ENCODE data around the gene ITIH6.
"Not testable (repeated sequence)": the region's sequence is repeated elsewhere in the genome, so short reads cannot be mapped to it uniquely, and the experiment has no call there.

Gene ITIH6

DNA sequence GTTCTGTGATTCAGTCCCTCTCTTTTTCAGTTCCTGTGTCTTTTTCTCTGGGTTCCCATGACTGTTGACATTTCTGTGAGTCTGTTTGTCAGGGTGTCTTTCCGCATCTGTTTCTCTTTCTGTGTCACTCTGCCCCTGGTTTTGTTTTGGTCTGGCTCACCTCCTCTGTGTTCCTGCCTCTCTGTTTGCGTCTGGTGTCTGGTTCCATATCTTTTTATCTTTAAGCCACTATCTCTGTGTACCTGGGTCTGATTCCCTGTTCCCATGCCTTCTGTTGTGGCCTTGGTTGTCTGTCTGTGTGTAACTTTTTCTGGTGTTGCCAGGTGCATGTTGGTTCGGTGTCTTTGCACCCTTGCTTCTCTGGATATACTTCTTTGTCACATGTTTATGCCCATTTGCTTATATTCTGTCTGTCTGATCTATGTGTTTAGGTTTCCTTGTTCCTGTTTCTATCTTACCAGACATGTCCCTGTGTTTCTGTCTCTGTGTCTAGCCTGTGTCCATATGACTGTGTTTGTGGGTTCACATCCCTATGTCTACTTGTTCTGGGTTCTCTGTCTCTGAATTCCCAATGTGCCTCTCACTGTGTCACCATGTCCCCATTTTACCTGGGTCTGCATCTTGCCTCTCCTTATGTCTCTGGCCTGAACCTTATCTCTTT is 50.2 kb downstream of the ITIH6 start:
- TF ChIP-seq, protein P1, sequence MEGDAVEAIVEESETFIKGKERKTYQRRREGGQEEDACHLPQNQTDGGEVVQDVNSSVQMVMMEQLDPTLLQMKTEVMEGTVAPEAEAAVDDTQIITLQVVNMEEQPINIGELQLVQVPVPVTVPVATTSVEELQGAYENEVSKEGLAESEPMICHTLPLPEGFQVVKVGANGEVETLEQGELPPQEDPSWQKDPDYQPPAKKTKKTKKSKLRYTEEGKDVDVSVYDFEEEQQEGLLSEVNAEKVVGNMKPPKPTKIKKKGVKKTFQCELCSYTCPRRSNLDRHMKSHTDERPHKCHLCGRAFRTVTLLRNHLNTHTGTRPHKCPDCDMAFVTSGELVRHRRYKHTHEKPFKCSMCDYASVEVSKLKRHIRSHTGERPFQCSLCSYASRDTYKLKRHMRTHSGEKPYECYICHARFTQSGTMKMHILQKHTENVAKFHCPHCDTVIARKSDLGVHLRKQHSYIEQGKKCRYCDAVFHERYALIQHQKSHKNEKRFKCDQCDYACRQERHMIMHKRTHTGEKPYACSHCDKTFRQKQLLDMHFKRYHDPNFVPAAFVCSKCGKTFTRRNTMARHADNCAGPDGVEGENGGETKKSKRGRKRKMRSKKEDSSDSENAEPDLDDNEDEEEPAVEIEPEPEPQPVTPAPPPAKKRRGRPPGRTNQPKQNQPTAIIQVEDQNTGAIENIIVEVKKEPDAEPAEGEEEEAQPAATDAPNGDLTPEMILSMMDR (IDR thresholded peaks at IDR 0.05; ENCODE audit: low read depth, low read length, missing control alignments), result no peak
- Histone ChIP-seq H3K27ac (no peak overlapping the region), H3K27me3 (replicated peaks) (no peaks in the 10 kb centered on the region), H3K36me3 (replicated peaks) (no peaks in the 10 kb centered on the region), H3K4me3 (ENCODE audit: low read depth, low read length) (no peak overlapping the region)
- in situ Hi-C loops (cut with HindIII; ENCODE audit: low pct_ligation_motif_present, low sequenced_read_pairs), result no loop called here
- DNase-seq, result no peak

DNA sequence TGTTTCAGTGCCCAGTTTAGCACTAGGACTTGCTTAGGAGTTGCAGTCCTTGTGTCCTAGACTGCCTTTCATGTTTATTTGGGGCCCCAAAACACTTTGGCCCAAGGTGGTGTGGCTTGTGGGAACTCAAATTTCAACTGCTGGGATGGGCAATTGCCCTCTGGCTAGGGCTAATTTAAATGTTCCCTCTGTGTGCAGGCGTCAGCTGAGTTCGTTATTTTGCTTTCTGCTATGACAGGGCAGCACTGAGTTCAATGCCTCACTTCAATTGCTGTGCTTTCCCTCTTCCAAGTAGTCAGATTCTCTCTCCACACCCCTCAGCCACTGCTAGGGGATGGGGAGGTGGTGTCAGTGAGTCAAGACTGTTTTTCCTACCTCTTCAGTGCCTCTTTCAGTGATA is 51.1 kb downstream of the ITIH6 start:
- TF ChIP-seq, protein P1 (IDR thresholded peaks at IDR 0.05; ENCODE audit: low read depth, low read length, missing control alignments), result no peak
- Histone ChIP-seq H3K27me3 (replicated peaks) (no peaks in the 10 kb centered on the region), H3K4me3 (ENCODE audit: low read depth, low read length) (no peak overlapping the region), H3K27ac (no peak overlapping the region), H3K36me3 (replicated peaks) (no peaks in the 10 kb centered on the region)
- DNase-seq, result no peak
- in situ Hi-C loops (cut with HindIII; ENCODE audit: low pct_ligation_motif_present, low sequenced_read_pairs), result no loop called here

DNA sequence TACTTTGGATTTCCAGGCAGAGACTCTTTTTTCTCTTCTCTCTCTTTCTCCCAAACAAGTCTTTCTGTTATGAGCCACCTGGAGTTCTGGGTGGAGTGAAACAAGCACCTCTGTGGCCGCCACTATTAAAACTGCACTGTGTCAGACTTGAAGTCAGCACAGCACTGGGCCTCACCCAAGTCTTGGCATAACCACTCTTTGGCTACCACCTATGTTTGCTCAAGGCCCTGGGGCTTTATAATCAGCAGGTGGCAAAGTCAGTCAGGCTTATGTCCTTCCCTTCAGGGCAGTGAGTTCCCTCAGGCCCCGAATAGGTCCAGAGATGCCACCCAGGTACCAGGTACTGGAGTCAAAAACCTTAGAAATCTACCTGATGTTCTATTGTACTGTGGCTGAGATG is 52.4 kb downstream of the ITIH6 start:
- DNase-seq, result no peak
- Histone ChIP-seq H3K27ac (no peak overlapping the region), H3K4me3 (ENCODE audit: low read depth, low read length) (no peak overlapping the region), H3K27me3 (replicated peaks) (no peaks in the 10 kb centered on the region), H3K36me3 (replicated peaks) (no peaks in the 10 kb centered on the region)
- in situ Hi-C loops (cut with HindIII; ENCODE audit: low pct_ligation_motif_present, low sequenced_read_pairs), result no loop called here
- TF ChIP-seq, protein P1 (IDR thresholded peaks at IDR 0.05; ENCODE audit: low read depth, low read length, missing control alignments), result no peak

DNA sequence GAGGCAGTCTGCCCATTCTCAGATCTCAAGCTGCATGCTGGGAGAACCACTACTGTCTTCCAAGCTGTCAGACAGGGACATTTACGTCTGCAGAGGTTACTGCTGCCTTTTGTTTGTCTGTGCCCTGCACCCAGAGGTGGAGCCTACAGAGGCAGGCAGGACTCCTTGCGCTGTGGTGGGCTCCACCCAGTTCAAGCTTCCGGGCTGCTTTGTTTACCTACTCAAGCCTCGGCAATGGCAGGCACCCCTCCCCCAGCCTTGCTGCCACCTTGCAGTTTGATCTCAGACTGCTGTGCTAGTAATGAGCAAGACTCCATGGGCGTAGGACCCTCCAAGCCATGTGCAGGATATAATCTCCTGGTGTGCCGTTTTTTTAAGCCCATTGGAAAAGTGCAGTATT is 59.5 kb downstream of the ITIH6 start:
- DNase-seq; in situ Hi-C loops (cut with HindIII; ENCODE audit: low pct_ligation_motif_present, low sequenced_read_pairs); H3K4me3 ChIP-seq (ENCODE audit: low read depth, low read length); H3K36me3 ChIP-seq (replicated peaks); H3K27me3 ChIP-seq (replicated peaks); H3K27ac ChIP-seq: not testable (repeated sequence)

DNA sequence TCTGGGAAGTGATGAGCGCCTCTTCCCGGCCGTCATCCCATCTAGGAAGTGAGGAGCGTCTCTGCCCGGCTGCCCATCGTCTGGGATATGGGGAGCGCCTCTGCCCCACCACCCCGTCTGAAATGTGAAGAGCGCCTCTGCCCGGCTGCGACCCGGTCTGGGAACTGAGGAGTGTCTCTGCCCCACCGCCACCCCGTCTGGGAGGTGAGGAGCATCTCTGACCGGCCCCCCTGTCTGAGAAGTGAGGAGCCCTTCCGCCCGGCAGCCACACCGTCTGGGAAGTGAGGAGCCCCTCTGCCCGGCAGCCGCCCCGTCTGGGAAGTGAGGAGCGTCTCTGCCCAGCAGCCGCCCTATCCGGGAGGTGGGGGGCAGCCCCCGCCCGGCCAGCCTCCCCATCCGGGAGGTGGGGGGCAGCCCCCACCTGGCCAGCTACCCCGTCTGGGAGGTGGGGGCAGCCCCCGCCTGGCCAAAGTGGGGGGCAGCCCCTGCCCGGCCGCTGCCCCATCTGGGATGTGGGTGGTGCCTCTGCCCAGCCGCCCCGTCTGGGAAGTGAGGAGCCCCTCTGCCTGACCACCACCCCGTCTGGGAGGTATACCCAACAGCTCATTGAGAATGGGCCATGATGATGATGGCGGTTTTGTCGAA is 61.6 kb downstream of the ITIH6 start:
- DNase-seq; in situ Hi-C loops (cut with HindIII; ENCODE audit: low pct_ligation_motif_present, low sequenced_read_pairs); H3K27ac ChIP-seq; H3K4me3 ChIP-seq (ENCODE audit: low read depth, low read length); H3K36me3 ChIP-seq (replicated peaks); H3K27me3 ChIP-seq (replicated peaks): not testable (repeated sequence)

DNA sequence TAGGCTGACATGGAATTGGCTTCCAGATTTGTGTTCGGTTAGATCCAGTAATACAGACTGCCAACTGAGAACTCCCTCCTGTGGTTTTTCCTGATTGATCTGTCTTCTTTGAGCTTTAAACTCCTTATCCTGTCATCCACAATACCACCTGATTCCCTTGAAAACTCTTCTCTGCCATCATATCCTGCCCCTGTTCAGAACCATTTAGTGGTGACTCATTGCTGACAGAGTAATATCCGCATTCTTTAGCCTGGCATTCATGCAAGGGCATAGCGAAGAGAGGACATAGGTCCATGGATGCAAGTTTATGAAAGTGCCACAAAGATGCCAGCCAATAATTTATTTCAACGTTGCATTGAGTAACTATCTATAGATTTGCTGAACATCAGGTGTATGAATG is 76.6 kb downstream of the ITIH6 start:
- TF ChIP-seq, protein P1 (IDR thresholded peaks at IDR 0.05; ENCODE audit: low read depth, low read length, missing control alignments), result no peak
- in situ Hi-C loops (cut with HindIII; ENCODE audit: low pct_ligation_motif_present, low sequenced_read_pairs), result no loop called here

DNA sequence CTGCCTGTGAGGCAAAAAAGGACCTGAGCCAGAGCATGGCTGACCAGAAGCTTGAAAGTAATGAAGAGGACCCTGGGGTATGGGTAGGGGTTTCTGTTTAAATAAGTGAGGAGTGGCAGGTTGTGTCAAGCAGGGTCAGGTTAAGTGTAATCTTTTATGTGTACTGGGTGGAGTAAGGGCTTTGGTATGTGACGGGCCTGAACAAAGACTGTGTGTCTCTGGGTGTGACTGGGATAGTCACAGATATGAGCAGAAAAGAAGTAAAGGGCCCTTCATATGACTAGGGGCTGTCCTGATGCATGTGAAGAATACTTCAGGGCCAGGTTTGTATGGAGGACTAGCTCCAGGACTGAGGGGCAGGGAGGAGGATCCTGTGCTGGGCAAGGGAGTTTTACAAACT is 82.4 kb downstream of the ITIH6 start:
- TF ChIP-seq, protein P1 (IDR thresholded peaks at IDR 0.05; ENCODE audit: low read depth, low read length, missing control alignments), result no peak
- Histone ChIP-seq H3K27me3 (replicated peaks) (no peaks in the 10 kb centered on the region), H3K36me3 (replicated peaks) (no peaks in the 10 kb centered on the region), H3K4me3 (ENCODE audit: low read depth, low read length) (no peak overlapping the region), H3K27ac (no peak overlapping the region)
- DNase-seq, result no peak
- in situ Hi-C loops (cut with HindIII; ENCODE audit: low pct_ligation_motif_present, low sequenced_read_pairs), result no loop called here

More for the DNA sequence above, 76.6 kb downstream of the ITIH6 start:
- Histone ChIP-seq H3K4me3 (ENCODE audit: low read depth, low read length) (no peak overlapping the region), H3K27me3 (replicated peaks) (no peaks in the 10 kb centered on the region), H3K27ac (no peak overlapping the region), H3K36me3 (replicated peaks) (no peaks in the 10 kb centered on the region)
- no peak for DNase-seq
